Cardiac atrium fibroblast (primary cell): Measurements from ENCODE around the gene EEF1AKMT2. TPM values are rescaled to one million over a fixed set of nuclear protein-coding genes. Genes with fewer than 3 reads are reported as not detected.

ENCODE experiments used
- total RNA-seq: library from RNA; depleted of rRNA; stranded (reverse); fragments of >200 nt; gene quantifications from 2 replicates; pipeline ENCODE4 v1.2.3, GENCODE V29; 2015

Gene EEF1AKMT2
- 14.6 and 16.4 TPM in 2 replicates for total RNA-seq

DNA sequence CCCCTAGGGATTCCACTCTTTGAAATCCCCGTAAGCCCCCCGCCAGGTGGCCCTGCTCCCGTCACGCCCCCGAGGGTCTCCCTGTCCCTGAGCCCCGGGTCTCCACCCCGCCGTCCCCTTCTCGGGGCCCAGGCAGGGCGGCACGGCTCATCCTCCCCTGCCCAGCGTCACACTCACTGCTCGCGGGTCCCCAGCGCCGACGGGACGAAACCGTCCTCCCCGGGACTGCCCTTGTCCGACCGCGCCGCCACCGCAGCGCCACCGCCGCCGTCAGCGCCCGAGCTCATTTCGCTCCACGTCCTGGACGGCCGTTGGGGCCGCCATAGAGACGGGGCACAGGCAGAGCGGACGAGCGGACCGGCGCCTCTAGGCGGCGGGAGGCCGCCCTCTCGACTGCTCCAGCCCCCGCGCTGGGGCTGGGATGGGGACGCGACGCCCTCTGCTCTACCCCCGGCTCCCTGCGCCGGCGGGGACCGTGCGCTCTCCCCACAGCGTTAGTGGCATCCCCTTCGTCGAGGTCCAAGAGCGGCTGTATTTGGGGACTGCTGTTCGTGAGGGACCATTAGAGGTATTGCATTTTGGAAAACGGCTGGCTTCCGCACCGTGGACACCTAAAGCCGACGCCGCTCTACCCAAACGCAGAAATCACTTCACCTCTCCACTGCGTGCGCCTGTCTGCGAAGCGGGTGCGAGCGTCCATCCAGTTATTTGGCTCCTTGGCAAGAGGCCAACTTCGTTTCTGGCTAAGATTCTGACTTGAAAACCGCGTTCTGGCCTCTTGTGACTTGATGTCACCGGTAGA lies at the start of gene EEF1AKMT2:
Gene EEF1AKMT2, minus strand, starts transcription at position 341 of the 802 bp plus-strand sequence. Its CDS starts 54 bp downstream, at position 287.

DNA sequence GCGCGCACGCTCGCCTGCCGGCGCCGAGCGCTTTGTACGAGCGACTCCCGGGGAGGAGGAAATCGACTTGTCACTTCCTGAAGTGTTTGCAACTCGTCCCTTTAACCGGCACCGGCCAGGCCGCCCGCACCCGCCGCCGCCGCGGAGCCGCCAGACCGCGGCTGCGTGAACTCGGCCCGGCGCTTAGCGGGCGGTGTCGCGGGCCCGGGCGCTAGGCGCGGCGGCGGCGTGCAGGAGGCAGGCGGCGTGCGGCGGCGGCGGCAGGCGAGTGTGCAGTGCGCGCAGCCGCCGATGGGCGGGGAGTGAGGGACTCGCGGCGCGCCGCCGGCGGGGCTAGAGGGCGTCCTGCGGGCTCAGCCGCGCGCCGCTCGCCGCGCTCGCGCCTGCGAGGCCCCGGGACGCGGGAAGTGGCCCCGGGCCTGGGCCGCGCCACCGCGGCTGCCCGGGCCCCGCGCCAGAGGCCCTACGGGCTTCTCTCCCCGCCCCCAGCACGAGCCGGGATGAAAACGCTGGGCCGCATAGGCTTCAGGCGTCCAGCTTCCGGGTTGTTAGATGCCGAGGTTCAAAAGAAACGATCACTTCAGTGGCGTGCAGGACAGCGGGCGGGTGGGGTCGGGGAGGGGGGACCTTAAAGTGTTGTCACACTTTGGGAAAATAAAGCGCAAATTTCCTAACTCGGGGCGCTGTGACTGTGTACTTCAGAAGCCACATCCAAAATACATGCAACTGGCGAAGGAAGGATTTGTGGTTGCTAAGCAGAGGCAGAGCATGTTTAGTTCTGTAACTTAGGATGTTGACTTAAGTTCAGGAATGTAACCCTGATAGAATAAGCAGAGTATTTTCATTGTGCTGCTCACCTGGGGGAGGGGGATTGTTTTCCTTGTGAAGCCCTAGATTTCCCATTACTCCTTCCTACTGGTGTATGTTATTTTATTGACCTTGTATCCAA lies 47.3 kb downstream of the EEF1AKMT2 start, which contains the start of gene FAM53B:
Gene FAM53B, minus strand, starts transcription at position 277 of the 949 bp plus-strand sequence. CDS start 37,665 bp downstream, outside the sequence.

Other genes with a start within 250 kb of the EEF1AKMT2 start
- 7.4 and 10.5 TPM in 2 replicates for gene FAM53B, start 47.5 kb downstream of the EEF1AKMT2 start, total RNA-seq
- gene ABRAXAS2, start 9.9 kb upstream of the EEF1AKMT2 start, total RNA-seq = 9.7 and 11.6 TPM in 2 replicates
- 17.5 and 17.7 TPM in 2 replicates for gene ZRANB1, start 150.2 kb upstream of the EEF1AKMT2 start, total RNA-seq